PC-3 (cell line): ENCODE measurements around the gene ZBTB26. TPM values are rescaled to one million over a fixed set of nuclear protein-coding genes. Genes with fewer than 3 reads are reported as not detected.
"Not testable (repeated sequence)": the region's sequence is repeated elsewhere in the genome, so short reads cannot be mapped to it uniquely, and the experiment has no call there.

Experiments
- ATAC-seq: fragments of 200-7000 bp; cut with Tn5 transposase; 2 replicates; pipeline ENCODE4 v1.9.1; 2020; ENCODE audit warnings: mild to moderate bottlenecking, moderate library complexity
- BruUV-seq: library from RNA; stranded (reverse); fragments of 400-500 nt; replicated peaks from 2 replicates; lab custom pipeline; 2021; lab: Mats Ljungman, UMichigan
- CTCF ChIA-PET: fragments of 300-600 bp; sonication (Branson Sonifier 250); formaldehyde crosslinking; loops from one replicate; lab custom pipeline; 2022; ENCODE audit warnings: antibody characterized with exemption; lab: Charles Lee
- POLR2A ChIA-PET: fragments of 300-600 bp; sonication (Branson Sonifier 250); formaldehyde crosslinking; loops from one replicate; lab custom pipeline; 2022; ENCODE audit warnings: antibody characterized with exemption; ENCODE audit not compliant: unreplicated experiment; lab: Charles Lee
- DNase-seq: peaks from one replicate; pipeline ENCODE4 v3.0.0-alpha.2; 2015
- H2AFZ ChIP-seq: fragments of 300-600 bp; sonication (generic); 2 replicates; pipeline ENCODE4 v1.6.0; 2016; ENCODE audit warnings: antibody characterized with exemption, low read length
- H3F3A ChIP-seq: fragments of 300-600 bp; sonication (generic); one replicate; pipeline ENCODE4 v1.6.0; 2017; ENCODE audit warnings: antibody characterized with exemption, low read length, control low read depth, mild to moderate bottlenecking; ENCODE audit not compliant: unreplicated experiment
- H3K27ac ChIP-seq: fragments of 300-600 bp; sonication (generic); 2 replicates; pipeline ENCODE4 v1.5.1; 2016; ENCODE audit warnings: mild to moderate bottlenecking, low read length
- H3K27me3 ChIP-seq: fragments of 300-600 bp; sonication (generic); 2 replicates; pipeline ENCODE4 v1.6.1; 2016; ENCODE audit warnings: low read length, mixed read lengths
- H3K36me3 ChIP-seq: fragments of 300-600 bp; sonication (generic); 2 replicates; pipeline ENCODE4 v1.6.1; 2016; ENCODE audit warnings: low read depth, mixed run types, low read length, mixed read lengths
- H3K4me1 ChIP-seq: fragments of 300-600 bp; sonication (generic); 2 replicates; pipeline ENCODE4 v1.5.1; 2016; ENCODE audit warnings: low read length; ENCODE audit not compliant: insufficient read depth
- H3K4me2 ChIP-seq: fragments of 300-600 bp; sonication (generic); 2 replicates; pipeline ENCODE4 v1.6.0; 2016; ENCODE audit warnings: low read length
- H3K4me3 ChIP-seq: fragments of 300-600 bp; sonication (generic); 2 replicates; pipeline ENCODE4 v1.5.1; 2016; ENCODE audit warnings: mild to moderate bottlenecking, low read length, mixed read lengths
- H3K79me2 ChIP-seq: fragments of 300-600 bp; sonication (generic); 2 replicates; pipeline ENCODE4 v1.6.1; 2017; ENCODE audit warnings: low read length, mixed read lengths
- H3K9ac ChIP-seq: fragments of 300-600 bp; sonication (generic); 2 replicates; pipeline ENCODE4 v1.6.0; 2016; ENCODE audit warnings: mild to moderate bottlenecking, low read length
- H3K9me2 ChIP-seq: fragments of 300-600 bp; sonication (generic); replicated peaks from 2 replicates; pipeline ENCODE4 v1.6.1; 2016; ENCODE audit warnings: mixed run types, low read length, mixed read lengths
- H3K9me3 ChIP-seq: fragments of 300-600 bp; sonication (generic); 2 replicates; pipeline ENCODE4 v1.6.1; 2016; ENCODE audit warnings: low read length, mixed read lengths
- H4K20me1 ChIP-seq: fragments of 300-600 bp; sonication (generic); 2 replicates; pipeline ENCODE4 v1.6.1; 2016; ENCODE audit warnings: low read length, mixed read lengths
- EZH2 ChIP-seq: fragments of 300-600 bp; sonication (generic); IDR thresholded peaks from one replicate; pipeline ENCODE4 v1.6.1; 2017; ENCODE audit warnings: antibody characterized with exemption, mild to moderate bottlenecking, low read length; ENCODE audit not compliant: unreplicated experiment
- EZH2phosphoT487 ChIP-seq: fragments of 300-600 bp; sonication (generic); IDR thresholded peaks from 2 replicates; pipeline ENCODE4 v1.6.1; 2018; ENCODE audit warnings: mild to moderate bottlenecking, antibody characterized with exemption, low read length, borderline replicate concordance
- intact Hi-C: fragments of 100-400 bp; cut with micrococcal nuclease; formaldehyde crosslinking; loops from 2 replicates; pipeline ENCODE4 v1.9.0; 2023
- total RNA-seq: library from RNA; depleted of rRNA; stranded (reverse); fragments of >200 nt; gene quantifications from 2 replicates; pipeline ENCODE4 v1.2.3, GENCODE V29; 2014
- TF ChIP-seq, protein P1 (sequence below): fragments of 300-600 bp; sonication (generic); conservative IDR thresholded peaks from 2 replicates; pipeline ENCODE4 v1.5.1; 2017; ENCODE audit warnings: antibody characterized with exemption, low read depth, mild to moderate bottlenecking, low read length

The ZBTB26 gene
- total RNA-seq, 1 experiment from 2014 or later = 1.6 TPM

DNA sequence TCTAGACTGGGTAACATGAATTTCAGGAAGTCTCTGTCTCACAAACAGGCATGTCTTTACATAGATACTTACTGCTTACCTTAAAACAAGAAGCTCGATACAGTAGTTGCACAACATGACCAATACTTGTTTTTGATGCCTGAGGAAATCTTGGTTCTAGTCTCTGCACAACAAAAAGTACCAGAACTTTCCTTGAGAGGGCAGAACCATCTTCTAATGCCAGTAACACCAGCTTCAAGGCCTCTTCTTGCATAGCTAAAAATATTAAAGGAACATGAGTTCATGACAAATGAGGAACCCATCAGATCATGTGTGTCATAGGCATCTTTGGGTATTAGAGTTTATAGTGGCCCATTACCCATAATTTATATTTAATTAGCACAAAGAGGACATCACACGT lies 48.2 kb downstream of the ZBTB26 start:
- no peaks in the 10 kb centered on the region for H3K4me1 ChIP-seq
- H3K36me3 ChIP-seq = peaks cover 20% of the 10 kb centered on the region
- ATAC-seq = no peak
- no peak overlapping the region for H3K27ac ChIP-seq
- no peak overlapping the region for H3K4me2 ChIP-seq
- CTCF ChIA-PET = interaction anchor here (0.6 kb wide), 1 partner anchor 18 kb away, joined by 3 read pairs; no protein-coding TSS in a partner anchor
- H3K79me2 ChIP-seq = no peaks in the 10 kb centered on the region
- no peak overlapping the region for H3K9ac ChIP-seq
- TF ChIP-seq, protein P1, sequence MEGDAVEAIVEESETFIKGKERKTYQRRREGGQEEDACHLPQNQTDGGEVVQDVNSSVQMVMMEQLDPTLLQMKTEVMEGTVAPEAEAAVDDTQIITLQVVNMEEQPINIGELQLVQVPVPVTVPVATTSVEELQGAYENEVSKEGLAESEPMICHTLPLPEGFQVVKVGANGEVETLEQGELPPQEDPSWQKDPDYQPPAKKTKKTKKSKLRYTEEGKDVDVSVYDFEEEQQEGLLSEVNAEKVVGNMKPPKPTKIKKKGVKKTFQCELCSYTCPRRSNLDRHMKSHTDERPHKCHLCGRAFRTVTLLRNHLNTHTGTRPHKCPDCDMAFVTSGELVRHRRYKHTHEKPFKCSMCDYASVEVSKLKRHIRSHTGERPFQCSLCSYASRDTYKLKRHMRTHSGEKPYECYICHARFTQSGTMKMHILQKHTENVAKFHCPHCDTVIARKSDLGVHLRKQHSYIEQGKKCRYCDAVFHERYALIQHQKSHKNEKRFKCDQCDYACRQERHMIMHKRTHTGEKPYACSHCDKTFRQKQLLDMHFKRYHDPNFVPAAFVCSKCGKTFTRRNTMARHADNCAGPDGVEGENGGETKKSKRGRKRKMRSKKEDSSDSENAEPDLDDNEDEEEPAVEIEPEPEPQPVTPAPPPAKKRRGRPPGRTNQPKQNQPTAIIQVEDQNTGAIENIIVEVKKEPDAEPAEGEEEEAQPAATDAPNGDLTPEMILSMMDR = no peak
- no peak for TF ChIP-seq EZH2phosphoT487
- no peak for TF ChIP-seq EZH2
- H2AFZ ChIP-seq = no peak overlapping the region
- intact Hi-C loops = no loop called here
- DNase-seq = no peak
- BruUV-seq = no TSS peak
- no peaks in the 10 kb centered on the region for H3F3A ChIP-seq
- no peaks in the 10 kb centered on the region for H4K20me1 ChIP-seq
- no peak overlapping the region for H3K4me3 ChIP-seq
- H3K27me3 ChIP-seq = no peaks in the 10 kb centered on the region
- H3K9me3 ChIP-seq = no peaks in the 10 kb centered on the region
- no peaks in the 10 kb centered on the region for H3K9me2 ChIP-seq
- POLR2A ChIA-PET = no interaction called here

DNA sequence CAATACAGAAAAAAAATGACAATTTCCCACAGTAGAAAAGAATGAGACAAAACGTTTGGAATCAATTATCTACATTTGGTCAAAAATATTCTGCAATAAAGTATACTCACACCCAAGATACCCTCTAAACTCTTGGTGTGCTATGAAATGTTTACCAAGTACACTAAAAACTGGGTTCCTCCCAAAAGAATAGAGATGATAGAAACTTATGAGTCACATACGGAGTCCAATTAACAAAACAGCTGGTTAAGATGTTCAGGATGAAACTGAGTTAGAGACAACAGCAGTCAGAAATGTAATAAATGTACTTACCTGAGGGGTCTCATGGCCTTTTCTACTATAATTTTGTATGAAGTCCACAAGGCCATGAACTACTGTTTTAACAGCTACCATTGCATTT lies 51.9 kb downstream of the ZBTB26 start:
- POLR2A ChIA-PET = no interaction called here
- no peak overlapping the region for H3K27ac ChIP-seq
- no peak overlapping the region for H3K4me3 ChIP-seq
- CTCF ChIA-PET = no interaction called here
- ATAC-seq (no peak), DNase-seq (no peak)
- no peak overlapping the region for H3K4me2 ChIP-seq
- BruUV-seq = no TSS peak
- no peaks in the 10 kb centered on the region for H3K9me3 ChIP-seq
- TF ChIP-seq EZH2 = no peak
- no peaks in the 10 kb centered on the region for H3K79me2 ChIP-seq
- H3K4me1 ChIP-seq = no peaks in the 10 kb centered on the region
- no peaks in the 10 kb centered on the region for H3F3A ChIP-seq
- intact Hi-C loops = no loop called here
- H2AFZ ChIP-seq = no peak overlapping the region
- H4K20me1 ChIP-seq = no peaks in the 10 kb centered on the region
- no peaks in the 10 kb centered on the region for H3K9me2 ChIP-seq
- H3K27me3 ChIP-seq = no peaks in the 10 kb centered on the region
- peaks cover 29% of the 10 kb centered on the region for H3K36me3 ChIP-seq
- no peak overlapping the region for H3K9ac ChIP-seq

DNA sequence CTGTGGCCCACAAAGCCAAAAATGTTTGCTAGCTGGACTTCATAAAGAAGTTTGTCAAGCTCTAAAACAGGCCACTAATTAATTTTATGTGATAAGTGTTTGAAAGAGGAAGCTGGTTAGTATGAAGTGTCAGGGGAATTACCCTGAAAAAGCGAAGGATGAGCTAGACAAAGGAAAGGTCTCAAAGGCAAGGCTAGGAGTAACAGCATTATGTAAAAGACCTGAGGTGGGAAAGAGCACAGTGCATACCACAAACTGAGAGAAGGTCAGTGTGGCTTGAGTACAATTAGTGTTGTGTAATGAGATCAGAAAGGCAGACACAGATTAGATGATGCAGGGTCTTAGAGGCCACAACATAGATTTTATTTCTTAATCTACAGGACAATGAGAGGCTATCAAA lies 55.8 kb downstream of the ZBTB26 start:
- ChIA-PET POLR2A (no interaction called here), CTCF (no interaction called here)
- Histone ChIP-seq H2AFZ (no peak overlapping the region), H3K4me3 (no peak overlapping the region), H3K9ac (no peak overlapping the region), H3K79me2 (no peaks in the 10 kb centered on the region), H3F3A (no peaks in the 10 kb centered on the region), H3K27me3 (no peaks in the 10 kb centered on the region), H3K36me3 (peaks cover 21% of the 10 kb centered on the region), H3K27ac (no peak overlapping the region), H3K9me3 (no peaks in the 10 kb centered on the region), H4K20me1 (no peaks in the 10 kb centered on the region), H3K9me2 (no peaks in the 10 kb centered on the region), H3K4me1 (no peaks in the 10 kb centered on the region), H3K4me2 (no peak overlapping the region)
- ATAC-seq = no peak
- BruUV-seq = no TSS peak
- TF ChIP-seq EZH2phosphoT487 (no peak), EZH2 (no peak)
- TF ChIP-seq, protein P1 = no peak
- no peak for DNase-seq
- intact Hi-C loops = no loop called here

DNA sequence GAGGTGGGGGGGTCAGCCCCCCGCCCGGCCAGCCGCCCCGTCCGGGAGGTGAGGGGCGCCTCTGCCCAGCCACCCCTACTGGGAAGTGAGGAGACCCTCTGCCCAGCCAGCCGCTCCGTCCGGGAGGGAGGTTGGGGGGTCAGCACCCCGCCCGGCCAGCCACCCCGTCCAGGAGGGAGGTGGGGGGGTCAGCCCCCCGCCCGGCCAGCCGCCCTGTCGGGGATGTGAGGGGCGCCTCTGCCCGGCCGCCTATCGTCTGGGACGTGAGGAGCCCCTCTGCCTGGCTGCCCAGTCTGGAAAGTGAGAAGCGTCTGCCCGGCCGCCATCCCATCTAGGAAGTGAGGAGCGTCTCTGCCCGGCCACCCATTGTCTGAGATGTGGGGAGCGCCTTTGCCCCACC lies 64.0 kb downstream of the ZBTB26 start:
- H2AFZ ChIP-seq, ATAC-seq, H3K9me3 ChIP-seq, H3K27ac ChIP-seq, intact Hi-C loops, H3K9ac ChIP-seq, H3K36me3 ChIP-seq, H3K4me3 ChIP-seq, BruUV-seq, DNase-seq, H3K4me2 ChIP-seq, H3F3A ChIP-seq, H3K9me2 ChIP-seq, H3K4me1 ChIP-seq, POLR2A ChIA-PET, CTCF ChIA-PET, H3K79me2 ChIP-seq, H4K20me1 ChIP-seq, H3K27me3 ChIP-seq: not testable (repeated sequence)
